Activated naive CD4-positive, alpha-beta T cell treated with anti-CD3 and anti-CD28 coated beads for 36 hours (primary cell): ENCODE results near the gene PEPD. TPM values are rescaled to one million over a fixed set of nuclear protein-coding genes. Genes with fewer than 3 reads are reported as not detected.

Experiments used
- CTCF ChIA-PET: fragments of 350-600 bp; sonication (Branson Sonifier 250); formaldehyde crosslinking; loops from one replicate; lab custom pipeline; 2021; ENCODE audit warnings: antibody characterized with exemption; lab: Charles Lee
- DNase-seq: peaks from one replicate; pipeline ENCODE4 v3.0.0-alpha.2; 2020
- H3K27ac Mint-ChIP-seq: one replicate; pipeline ENCODE4 v1.8.0; 2021; ENCODE audit warnings: mild to moderate bottlenecking, mixed read lengths
- H3K27me3 Mint-ChIP-seq: one replicate; pipeline ENCODE4 v1.8.0; 2021; ENCODE audit warnings: low read depth, mixed read lengths
- H3K36me3 Mint-ChIP-seq: one replicate; pipeline ENCODE4 v1.8.0; 2021; ENCODE audit warnings: low read depth, mixed read lengths
- H3K4me1 Mint-ChIP-seq: one replicate; pipeline ENCODE4 v1.8.0; 2021; ENCODE audit warnings: low read depth, mixed read lengths
- H3K4me3 Mint-ChIP-seq: one replicate; pipeline ENCODE4 v1.8.0; 2021; ENCODE audit warnings: mild to moderate bottlenecking, moderate library complexity, mixed read lengths
- H3K9me3 Mint-ChIP-seq: one replicate; pipeline ENCODE4 v1.8.0; 2021; ENCODE audit warnings: mixed read lengths
- intact Hi-C: fragments of 100-400 bp; cut with micrococcal nuclease; formaldehyde crosslinking; loops from one replicate; pipeline ENCODE4 v1.15.1; 2023
- total RNA-seq, 2 experiments: library from RNA; stranded (reverse); gene quantifications; one replicate each; pipeline ENCODE4 v1.2.3, GENCODE V29; 2021

The PEPD gene
- total RNA-seq, 2 experiments from 2014 or later, result 31.9 to 35.8 TPM

DNA sequence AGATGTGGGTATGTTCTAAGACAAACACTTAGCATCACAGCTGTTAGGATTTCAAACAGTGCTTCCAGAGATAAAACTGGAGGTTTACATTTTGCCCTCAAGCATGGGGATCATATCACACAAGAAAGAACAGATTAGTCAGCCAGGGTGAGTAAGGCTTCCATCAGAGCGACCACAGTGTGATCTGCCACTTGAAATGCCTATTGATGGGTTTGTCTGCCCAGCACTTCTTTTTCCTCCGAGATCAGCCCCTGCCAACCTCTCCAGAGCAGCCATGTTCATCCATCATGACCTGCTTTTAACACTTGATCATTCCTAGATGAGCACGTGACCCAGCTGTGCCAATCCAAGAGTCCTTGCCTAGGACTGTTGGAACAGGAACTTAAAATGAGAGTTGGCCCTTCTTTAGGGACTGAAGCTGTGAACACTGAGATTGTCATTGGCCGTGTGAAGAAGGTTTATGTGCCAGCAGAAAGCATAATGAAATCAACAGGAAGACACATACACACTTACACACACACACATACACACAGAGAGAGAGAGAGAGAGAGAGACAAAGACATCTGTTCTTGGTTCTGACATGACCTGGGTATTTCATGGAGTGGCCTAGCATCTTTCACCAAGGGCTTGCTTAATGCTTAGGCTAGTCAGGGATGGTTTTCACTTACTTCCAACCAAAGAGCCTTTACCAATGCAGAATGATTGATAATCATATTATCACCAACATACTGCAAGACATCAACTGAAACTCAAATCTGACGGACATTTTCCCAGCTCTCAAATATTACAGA, 153.3 kb downstream of the PEPD start:
- CTCF ChIA-PET, result no interaction called here
- no peaks in the 10 kb centered on the region for H3K36me3 Mint-ChIP-seq
- no peak overlapping the region for H3K27ac Mint-ChIP-seq
- H3K27me3 Mint-ChIP-seq, result no peaks in the 10 kb centered on the region
- H3K4me1 Mint-ChIP-seq, result peaks cover 7% of the 10 kb centered on the region
- H3K4me3 Mint-ChIP-seq, result no peak overlapping the region
- no peak for DNase-seq
- H3K9me3 Mint-ChIP-seq, result no peaks in the 10 kb centered on the region
- intact Hi-C loops, result no loop called here

- peaks cover 2% of the 10 kb centered on the region for H3K27me3 Mint-ChIP-seq
- intact Hi-C loops, result no loop called here
- CTCF ChIA-PET, result no interaction called here
- H3K4me3 Mint-ChIP-seq, result no peak overlapping the region
- no peak for DNase-seq
- H3K27ac Mint-ChIP-seq, result no peak overlapping the region
- H3K36me3 Mint-ChIP-seq, result no peaks in the 10 kb centered on the region
- no peaks in the 10 kb centered on the region for H3K9me3 Mint-ChIP-seq
- no peaks in the 10 kb centered on the region for H3K4me1 Mint-ChIP-seq
Measured at GRCh38 chr19:33366897-33367296, 154.7 kb downstream of the PEPD start.

- Mint-ChIP-seq H3K36me3 (no peaks in the 10 kb centered on the region), H3K4me1 (no peaks in the 10 kb centered on the region), H3K27me3 (peaks cover 3% of the 10 kb centered on the region), H3K9me3 (no peaks in the 10 kb centered on the region), H3K27ac (no peak overlapping the region), H3K4me3 (no peak overlapping the region)
- no peak for DNase-seq
- CTCF ChIA-PET, result no interaction called here
- intact Hi-C loops, result no loop called here
Measured at GRCh38 chr19:33366127-33366526, 155.5 kb downstream of the PEPD start.

GRCh38 chr19:33365691-33366090, 155.9 kb downstream of the PEPD start:
- Mint-ChIP-seq H3K4me3 (no peak overlapping the region), H3K27me3 (peaks cover 3% of the 10 kb centered on the region), H3K4me1 (no peaks in the 10 kb centered on the region), H3K9me3 (no peaks in the 10 kb centered on the region), H3K36me3 (no peaks in the 10 kb centered on the region), H3K27ac (no peak overlapping the region)
- intact Hi-C loops, result no loop called here
- DNase-seq, result no peak
- CTCF ChIA-PET, result no interaction called here

DNA sequence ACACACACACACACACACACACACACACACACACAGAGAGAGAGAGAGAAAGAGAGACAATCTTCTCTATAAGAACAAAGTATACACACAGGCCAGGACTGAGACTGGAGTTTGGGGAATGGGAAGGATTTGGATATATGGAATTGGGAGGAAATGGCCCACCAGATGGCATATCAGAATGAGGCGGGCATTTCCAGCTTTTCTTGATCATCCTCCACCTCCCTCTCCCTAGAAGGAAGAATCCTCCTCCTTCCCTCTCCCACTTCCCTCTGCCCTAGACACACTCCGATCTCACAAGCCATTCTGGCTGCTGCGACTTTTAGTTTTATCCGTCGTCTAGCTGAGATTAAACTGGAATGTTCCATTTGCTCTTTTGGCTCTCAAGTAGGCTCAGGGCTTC, 158.1 kb downstream of the PEPD start:
- no peak for DNase-seq
- Mint-ChIP-seq H3K9me3 (no peaks in the 10 kb centered on the region), H3K4me3 (no peak overlapping the region), H3K36me3 (no peaks in the 10 kb centered on the region), H3K4me1 (no peaks in the 10 kb centered on the region), H3K27ac (no peak overlapping the region), H3K27me3 (peaks cover 3% of the 10 kb centered on the region)
- intact Hi-C loops, result no loop called here
- CTCF ChIA-PET, result interaction anchor here (0.8 kb wide), 1 partner anchor 128 kb away, joined by 3 read pairs; no protein-coding TSS in a partner anchor

GRCh38 chr19:33362508-33363228, 158.9 kb downstream of the PEPD start:
- no peak overlapping the region for H3K4me3 Mint-ChIP-seq
- no peaks in the 10 kb centered on the region for H3K4me1 Mint-ChIP-seq
- CTCF ChIA-PET, result interaction anchor here (0.6 kb wide), 1 partner anchor 471 kb away, joined by 3 read pairs; no protein-coding TSS in a partner anchor
- H3K9me3 Mint-ChIP-seq, result no peaks in the 10 kb centered on the region
- no peaks in the 10 kb centered on the region for H3K36me3 Mint-ChIP-seq
- intact Hi-C loops, result no loop called here
- no peak for DNase-seq
- H3K27me3 Mint-ChIP-seq, result peaks cover 3% of the 10 kb centered on the region
- no peak overlapping the region for H3K27ac Mint-ChIP-seq

DNA sequence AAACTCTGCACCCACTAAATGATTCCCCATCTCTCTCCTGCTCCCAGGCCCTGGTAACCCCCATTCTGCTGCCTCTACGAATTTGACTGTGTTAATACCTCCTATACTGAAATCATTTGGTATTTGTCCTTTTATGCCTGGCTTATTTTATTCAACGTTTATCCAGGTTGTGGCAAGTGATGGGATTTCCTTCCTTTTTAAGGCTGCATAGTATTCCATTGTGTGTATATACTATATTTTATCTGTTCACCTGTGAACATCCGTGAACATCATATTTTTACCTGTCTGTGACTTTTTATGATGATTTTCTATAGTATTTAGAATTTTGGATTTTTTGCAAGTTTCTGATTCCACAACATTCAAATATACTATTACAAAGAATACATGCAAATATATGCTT, 162.0 kb downstream of the PEPD start:
- no peaks in the 10 kb centered on the region for H3K36me3 Mint-ChIP-seq
- intact Hi-C loops, result no loop called here
- peaks cover 10% of the 10 kb centered on the region for H3K9me3 Mint-ChIP-seq
- peaks cover 3% of the 10 kb centered on the region for H3K27me3 Mint-ChIP-seq
- CTCF ChIA-PET, result interaction anchor here (0.6 kb wide), 1 partner anchor 47 kb away, joined by 3 read pairs; no protein-coding TSS in a partner anchor
- no peaks in the 10 kb centered on the region for H3K4me1 Mint-ChIP-seq
- no peak overlapping the region for H3K27ac Mint-ChIP-seq
- H3K4me3 Mint-ChIP-seq, result no peak overlapping the region
- no peak for DNase-seq

- CTCF ChIA-PET, result no interaction called here
- no peaks in the 10 kb centered on the region for H3K36me3 Mint-ChIP-seq
- peaks cover 5% of the 10 kb centered on the region for H3K27me3 Mint-ChIP-seq
- H3K4me1 Mint-ChIP-seq, result no peaks in the 10 kb centered on the region
- intact Hi-C loops, result no loop called here
- H3K27ac Mint-ChIP-seq, result no peak overlapping the region
- peaks cover 10% of the 10 kb centered on the region for H3K9me3 Mint-ChIP-seq
- H3K4me3 Mint-ChIP-seq, result no peak overlapping the region
- DNase-seq, result no peak
Measured at GRCh38 chr19:33358408-33358807, 163.2 kb downstream of the PEPD start.

DNA sequence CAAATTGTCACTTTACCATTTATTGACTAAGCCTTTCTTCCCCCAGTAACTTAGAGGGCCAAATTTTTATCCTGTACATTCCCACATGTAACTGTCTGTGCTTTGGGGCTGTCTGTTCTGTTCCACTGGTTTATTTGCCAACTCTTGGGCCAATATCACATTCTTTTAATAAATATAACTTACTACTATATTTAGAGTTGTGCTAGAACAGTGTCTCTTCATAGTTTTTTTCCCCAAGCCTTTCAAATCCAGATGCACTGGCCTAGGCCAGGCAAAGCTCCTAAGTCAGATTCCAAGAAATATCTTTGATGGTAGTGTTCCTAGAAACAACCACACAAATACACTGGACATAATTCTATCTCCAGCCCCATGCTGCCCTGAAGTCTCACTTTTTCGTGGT, 164.0 kb downstream of the PEPD start:
- H3K27ac Mint-ChIP-seq, result no peak overlapping the region
- peaks cover 5% of the 10 kb centered on the region for H3K27me3 Mint-ChIP-seq
- CTCF ChIA-PET, result interaction anchor here (0.6 kb wide), 2 partner anchors 16 to 726 kb away, joined by 3 read pairs; partner anchors contain the start of gene CEBPG
- H3K9me3 Mint-ChIP-seq, result peaks cover 10% of the 10 kb centered on the region
- H3K4me3 Mint-ChIP-seq, result no peak overlapping the region
- no peaks in the 10 kb centered on the region for H3K4me1 Mint-ChIP-seq
- H3K36me3 Mint-ChIP-seq, result no peaks in the 10 kb centered on the region
- intact Hi-C loops, result no loop called here
- DNase-seq, result no peak

DNA sequence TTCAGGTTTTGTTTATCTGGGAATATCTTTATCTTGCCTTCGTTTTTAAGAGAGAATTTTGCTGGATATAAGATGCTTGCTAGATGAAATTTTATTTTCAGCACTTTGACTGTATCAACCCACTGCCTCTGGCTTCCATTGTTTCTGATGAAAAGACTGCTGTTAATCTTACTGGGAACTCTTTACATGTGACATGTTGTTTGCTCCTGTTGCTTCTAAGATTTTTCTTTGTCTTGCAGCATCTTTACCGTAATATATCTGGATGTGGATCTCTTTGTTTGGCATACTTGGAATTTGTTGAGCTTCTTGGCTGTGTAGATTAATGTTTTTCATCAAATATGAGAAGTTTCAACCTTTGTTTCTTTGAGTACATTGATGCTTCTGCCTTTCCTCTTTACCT, 166.1 kb downstream of the PEPD start:
- CTCF ChIA-PET, result no interaction called here
- intact Hi-C loops, result no loop called here

DNA sequence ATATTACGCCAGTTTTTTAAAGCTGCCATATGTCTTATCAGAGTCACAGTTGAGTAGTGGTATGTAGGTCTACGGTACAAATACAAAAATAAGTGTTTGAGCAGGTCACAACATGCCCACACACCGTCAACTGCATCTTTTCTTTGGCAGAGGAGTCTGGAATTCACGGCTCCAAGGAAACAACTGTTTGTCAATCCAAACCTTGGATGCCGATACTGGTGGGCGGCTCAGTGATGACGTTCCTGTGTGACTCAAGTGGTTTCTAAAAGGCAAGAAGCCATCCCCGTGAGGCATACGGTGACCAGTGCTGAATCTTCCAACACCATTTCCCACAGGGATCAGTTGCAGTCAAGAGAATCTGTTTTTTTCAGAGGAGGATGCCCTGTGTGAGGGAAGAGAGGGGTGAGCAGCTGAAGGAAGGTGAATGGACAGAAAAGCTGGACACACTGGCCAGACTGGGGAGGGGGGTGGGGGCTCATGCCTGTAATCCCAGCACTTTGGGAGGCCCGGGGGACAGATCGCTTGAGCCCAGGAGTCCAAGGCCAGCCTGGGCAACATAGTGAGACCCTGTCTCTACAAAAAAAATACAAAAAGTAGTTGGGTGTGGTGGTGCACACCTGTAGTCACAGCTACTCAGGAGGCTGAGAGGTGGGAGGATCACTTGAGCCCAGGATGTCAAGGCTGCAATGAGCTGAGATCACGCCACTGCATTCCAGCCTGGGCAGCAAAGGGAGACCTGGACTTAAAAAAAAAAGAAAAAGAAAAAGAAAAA, 170.9 kb downstream of the PEPD start:
- CTCF ChIA-PET, result no interaction called here
- Mint-ChIP-seq H3K9me3 (peaks cover 5% of the 10 kb centered on the region), H3K4me1 (no peaks in the 10 kb centered on the region), H3K27me3 (peaks cover 11% of the 10 kb centered on the region), H3K4me3 (no peak overlapping the region), H3K36me3 (no peaks in the 10 kb centered on the region), H3K27ac (no peak overlapping the region)
- intact Hi-C loops, result no loop called here
- no peak for DNase-seq

More for the DNA sequence above, 166.1 kb downstream of the PEPD start:
- Mint-ChIP-seq H3K9me3 (peaks cover 10% of the 10 kb centered on the region), H3K4me3 (no peak overlapping the region), H3K36me3 (no peaks in the 10 kb centered on the region), H3K27me3 (peaks cover 2% of the 10 kb centered on the region), H3K4me1 (no peaks in the 10 kb centered on the region), H3K27ac (no peak overlapping the region)
- DNase-seq, result no peak
